HG03521 (cell line): ENCODE measurements around the gene ZNF81.
"Not testable (repeated sequence)": the region's sequence is repeated elsewhere in the genome, so short reads cannot be mapped to it uniquely, and the experiment has no call there.

ENCODE experiments used
- ATAC-seq: cut with Tn5 transposase; IDR thresholded peaks from one replicate; pipeline ENCODE4 v1.9.1; 2021; ENCODE audit warnings: mild to moderate bottlenecking, moderate library complexity; ENCODE audit not compliant: unreplicated experiment

The ZNF81 gene

GRCh38 chrX:47843363-47843762 lies 6.7 kb downstream of the ZNF81 start:
- no peak for ATAC-seq

- ATAC-seq: no peak
Observed at GRCh38 chrX:47844117-47844516, 7.4 kb downstream of the ZNF81 start.

GRCh38 chrX:47846040-47846439 lies 9.3 kb downstream of the ZNF81 start:
- no peak for ATAC-seq

GRCh38 chrX:47849778-47850177 lies 13.1 kb downstream of the ZNF81 start:
- ATAC-seq: no peak

- ATAC-seq: not testable (repeated sequence)
Observed at GRCh38 chrX:47850389-47850788, 13.7 kb downstream of the ZNF81 start.

- ATAC-seq: no peak
Observed at GRCh38 chrX:47850901-47851300, 14.2 kb downstream of the ZNF81 start.

- no peak for ATAC-seq
Observed at GRCh38 chrX:47854474-47854873, 17.8 kb downstream of the ZNF81 start.

- ATAC-seq: no peak
Observed at GRCh38 chrX:47859686-47860085, 23.0 kb downstream of the ZNF81 start.

GRCh38 chrX:47862680-47863079 lies 26.0 kb downstream of the ZNF81 start:
- no peak for ATAC-seq

GRCh38 chrX:47863187-47863586 lies 26.5 kb downstream of the ZNF81 start:
- no peak for ATAC-seq

- no peak for ATAC-seq
Observed at GRCh38 chrX:47864300-47864699, 27.6 kb downstream of the ZNF81 start.

- no peak for ATAC-seq
Observed at GRCh38 chrX:47864785-47865184, 28.1 kb downstream of the ZNF81 start.

GRCh38 chrX:47873123-47873522 lies 36.4 kb downstream of the ZNF81 start:
- ATAC-seq: no peak

- no peak for ATAC-seq
Observed at GRCh38 chrX:47877327-47877726, 40.6 kb downstream of the ZNF81 start.

GRCh38 chrX:47878198-47878597 lies 41.5 kb downstream of the ZNF81 start:
- ATAC-seq: no peak

- ATAC-seq: no peak
Observed at GRCh38 chrX:47879463-47879862, 42.8 kb downstream of the ZNF81 start.

GRCh38 chrX:47880927-47881326 lies 44.2 kb downstream of the ZNF81 start:
- ATAC-seq: no peak

GRCh38 chrX:47885501-47885900 lies 48.8 kb downstream of the ZNF81 start:
- ATAC-seq: no peak

- ATAC-seq: no peak
Observed at GRCh38 chrX:47898024-47898423, 61.3 kb downstream of the ZNF81 start.

GRCh38 chrX:47900833-47901232 lies 64.1 kb downstream of the ZNF81 start:
- ATAC-seq: no peak

- ATAC-seq: no peak
Observed at GRCh38 chrX:47902161-47902560, 65.5 kb downstream of the ZNF81 start.

GRCh38 chrX:47915886-47916493 lies 79.3 kb downstream of the ZNF81 start:
- ATAC-seq: no peak

GRCh38 chrX:47918274-47918673 lies 81.6 kb downstream of the ZNF81 start:
- ATAC-seq: no peak
